MCF 10A (cell line): ENCODE data around the gene SHROOM3. TPM values are rescaled to one million over a fixed set of nuclear protein-coding genes. Genes with fewer than 3 reads are reported as not detected.

Experiments used
- BruUV-seq: library from RNA; stranded (reverse); fragments of 400-500 nt; replicated peaks from 2 replicates; lab custom pipeline; 2021; lab: Mats Ljungman, UMichigan
- CTCF ChIA-PET: fragments of 300-600 bp; sonication (Branson Sonifier 250); formaldehyde crosslinking; extraction: SDS; loops from one replicate; lab custom pipeline; 2021; ENCODE audit warnings: antibody characterized with exemption, inconsistent platforms; lab: Yijun Ruan, JAX
- POLR2A ChIA-PET: fragments of 300-600, 350-650 bp; sonication (Branson Sonifier 250); formaldehyde crosslinking; extraction: SDS; loops from one replicate; lab custom pipeline; 2020; ENCODE audit warnings: antibody characterized with exemption, inconsistent platforms; lab: Yijun Ruan, JAX
- DNase-seq: peaks from one replicate; pipeline ENCODE4 v3.0.0-alpha.2; 2018; ENCODE audit not compliant: unreplicated experiment
- H3K27ac Mint-ChIP-seq: one replicate; pipeline ENCODE4 v1.8.0; 2022; ENCODE audit warnings: mild to moderate bottlenecking, low read depth, mixed read lengths; ENCODE audit not compliant: unreplicated experiment
- H3K27me3 Mint-ChIP-seq: one replicate; pipeline ENCODE4 v1.8.0; 2022; ENCODE audit warnings: mixed read lengths; ENCODE audit not compliant: insufficient read depth, unreplicated experiment
- H3K36me3 Mint-ChIP-seq: one replicate; pipeline ENCODE4 v1.8.0; 2022; ENCODE audit warnings: mild to moderate bottlenecking, moderate library complexity, mixed read lengths; ENCODE audit not compliant: insufficient read depth, unreplicated experiment
- H3K4me1 Mint-ChIP-seq: one replicate; pipeline ENCODE4 v1.8.0; 2022; ENCODE audit warnings: mixed read lengths; ENCODE audit not compliant: insufficient read depth, unreplicated experiment
- H3K4me3 Mint-ChIP-seq: one replicate; pipeline ENCODE4 v1.8.0; 2022; ENCODE audit warnings: mild to moderate bottlenecking, moderate library complexity, mixed read lengths; ENCODE audit not compliant: unreplicated experiment
- H3K9me3 Mint-ChIP-seq: one replicate; pipeline ENCODE4 v1.8.0; 2022; ENCODE audit warnings: mixed read lengths; ENCODE audit not compliant: unreplicated experiment
- intact Hi-C: fragments of 100-400 bp; cut with micrococcal nuclease; formaldehyde crosslinking; loops from 2 replicates; pipeline ENCODE4 v1.14.1; 2022
- total RNA-seq: library from RNA; stranded (reverse); gene quantifications from 2 replicates; pipeline ENCODE4 v1.2.3, GENCODE V29; 2022
- TF ChIP-seq, protein P1 (sequence below): fragments of 200-600 bp; IDR thresholded peaks from one replicate; pipeline ENCODE4 v1.8.0; 2022; ENCODE audit warnings: antibody characterized with exemption, mild to moderate bottlenecking; ENCODE audit not compliant: unreplicated experiment

Gene SHROOM3
- total RNA-seq, 1 experiment from 2014 or later: 20.7 TPM

GRCh38 chr4:76649086-76649485 is 214.1 kb downstream of the SHROOM3 start:
- POLR2A ChIA-PET: interaction anchor here (1.4 to 1.7 kb wide), 2 partner anchors 16 to 40 kb away, joined by 3 to 4 read pairs; no protein-coding TSS in a partner anchor
- CTCF ChIA-PET: interaction anchor here (1.0 kb wide), 1 partner anchor 37 kb away, joined by 3 read pairs; no protein-coding TSS in a partner anchor
- H3K9me3 Mint-ChIP-seq: no peaks in the 10 kb centered on the region
- no peaks in the 10 kb centered on the region for H3K27me3 Mint-ChIP-seq
- no peak overlapping the region for H3K27ac Mint-ChIP-seq
- no peak for DNase-seq
- BruUV-seq: no TSS peak
- no peaks in the 10 kb centered on the region for H3K4me1 Mint-ChIP-seq
- intact Hi-C loops: no loop called here
- H3K36me3 Mint-ChIP-seq: peaks cover 5% of the 10 kb centered on the region
- TF ChIP-seq, protein P1, sequence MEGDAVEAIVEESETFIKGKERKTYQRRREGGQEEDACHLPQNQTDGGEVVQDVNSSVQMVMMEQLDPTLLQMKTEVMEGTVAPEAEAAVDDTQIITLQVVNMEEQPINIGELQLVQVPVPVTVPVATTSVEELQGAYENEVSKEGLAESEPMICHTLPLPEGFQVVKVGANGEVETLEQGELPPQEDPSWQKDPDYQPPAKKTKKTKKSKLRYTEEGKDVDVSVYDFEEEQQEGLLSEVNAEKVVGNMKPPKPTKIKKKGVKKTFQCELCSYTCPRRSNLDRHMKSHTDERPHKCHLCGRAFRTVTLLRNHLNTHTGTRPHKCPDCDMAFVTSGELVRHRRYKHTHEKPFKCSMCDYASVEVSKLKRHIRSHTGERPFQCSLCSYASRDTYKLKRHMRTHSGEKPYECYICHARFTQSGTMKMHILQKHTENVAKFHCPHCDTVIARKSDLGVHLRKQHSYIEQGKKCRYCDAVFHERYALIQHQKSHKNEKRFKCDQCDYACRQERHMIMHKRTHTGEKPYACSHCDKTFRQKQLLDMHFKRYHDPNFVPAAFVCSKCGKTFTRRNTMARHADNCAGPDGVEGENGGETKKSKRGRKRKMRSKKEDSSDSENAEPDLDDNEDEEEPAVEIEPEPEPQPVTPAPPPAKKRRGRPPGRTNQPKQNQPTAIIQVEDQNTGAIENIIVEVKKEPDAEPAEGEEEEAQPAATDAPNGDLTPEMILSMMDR: no peak
- H3K4me3 Mint-ChIP-seq: no peak overlapping the region

- DNase-seq: no peak
- no peaks in the 10 kb centered on the region for H3K9me3 Mint-ChIP-seq
- ChIA-PET POLR2A (interaction anchor here (0.6 to 1.2 kb wide), 2 partner anchors 8 to 37 kb away, joined by 3 read pairs; no protein-coding TSS in a partner anchor), CTCF (interaction anchor here (0.8 kb wide), 1 partner anchor 80 kb away, joined by 3 read pairs; no protein-coding TSS in a partner anchor)
- H3K4me3 Mint-ChIP-seq: no peak overlapping the region
- peaks cover 6% of the 10 kb centered on the region for H3K36me3 Mint-ChIP-seq
- no TSS peak for BruUV-seq
- no peaks in the 10 kb centered on the region for H3K27me3 Mint-ChIP-seq
- no peak overlapping the region for H3K27ac Mint-ChIP-seq
- intact Hi-C loops: no loop called here
- TF ChIP-seq, protein P1: no peak
- H3K4me1 Mint-ChIP-seq: no peaks in the 10 kb centered on the region
These were observed 216.6 kb downstream of the SHROOM3 start for GRCh38 chr4:76651616-76652015.

DNA sequence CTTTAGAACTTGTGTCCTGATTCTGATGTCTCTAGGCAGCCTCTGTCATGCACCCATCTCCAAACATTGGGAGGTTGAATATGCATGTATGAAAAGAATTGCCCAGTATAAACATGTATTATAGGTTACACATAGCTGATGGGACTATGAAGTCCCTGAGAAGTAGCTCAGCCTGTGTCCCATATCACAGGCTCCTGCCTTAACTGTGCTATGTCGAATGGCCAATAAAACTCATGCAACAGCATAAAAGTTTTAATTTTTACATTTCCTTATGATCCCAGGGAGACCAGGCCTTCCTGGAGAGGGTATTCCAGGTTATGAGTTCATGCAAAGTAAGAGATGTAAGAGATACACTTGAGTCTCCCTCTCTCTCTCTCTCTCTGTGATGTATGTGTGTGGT is 217.4 kb downstream of the SHROOM3 start:
- TF ChIP-seq, protein P1: no peak
- CTCF ChIA-PET: interaction anchor here (0.7 to 0.8 kb wide), 2 partner anchors 79 to 284 kb away, joined by 3 to 4 read pairs; no protein-coding TSS in a partner anchor
- Mint-ChIP-seq H3K27me3 (no peaks in the 10 kb centered on the region), H3K4me3 (no peak overlapping the region), H3K4me1 (no peaks in the 10 kb centered on the region), H3K9me3 (no peaks in the 10 kb centered on the region), H3K36me3 (peaks cover 6% of the 10 kb centered on the region), H3K27ac (no peak overlapping the region)
- intact Hi-C loops: no loop called here
- BruUV-seq: no TSS peak
- no peak for DNase-seq
- POLR2A ChIA-PET: interaction anchor here (0.6 kb wide), 1 partner anchor 9 kb away, joined by 3 read pairs; no protein-coding TSS in a partner anchor

GRCh38 chr4:76654084-76654483 is 219.1 kb downstream of the SHROOM3 start:
- BruUV-seq: no TSS peak
- peaks cover 16% of the 10 kb centered on the region for H3K4me1 Mint-ChIP-seq
- TF ChIP-seq, protein P1: no peak

More at GRCh38 chr4:76654084-76654483, 219.1 kb downstream of the SHROOM3 start:
- ChIA-PET CTCF (interaction anchor here (0.7 kb wide), 1 partner anchor 101 kb away, joined by 3 read pairs; no protein-coding TSS in a partner anchor), POLR2A (interaction anchor here (1.2 to 1.8 kb wide), 3 partner anchors 11 to 13 kb away, joined by 3 to 6 read pairs (median 6); no protein-coding TSS in a partner anchor)
- Mint-ChIP-seq H3K27me3 (no peaks in the 10 kb centered on the region), H3K36me3 (peaks cover 6% of the 10 kb centered on the region), H3K4me3 (no peak overlapping the region), H3K9me3 (no peaks in the 10 kb centered on the region), H3K27ac (no peak overlapping the region)
- intact Hi-C loops: no loop called here
- no peak for DNase-seq
